Measurements from ENCODE around the gene TRAF3IP1.
"Not testable (repeated sequence)": the region's sequence is repeated elsewhere in the genome, so short reads cannot be mapped to it uniquely, and the experiment has no call there.

The TRAF3IP1 gene, protein sequence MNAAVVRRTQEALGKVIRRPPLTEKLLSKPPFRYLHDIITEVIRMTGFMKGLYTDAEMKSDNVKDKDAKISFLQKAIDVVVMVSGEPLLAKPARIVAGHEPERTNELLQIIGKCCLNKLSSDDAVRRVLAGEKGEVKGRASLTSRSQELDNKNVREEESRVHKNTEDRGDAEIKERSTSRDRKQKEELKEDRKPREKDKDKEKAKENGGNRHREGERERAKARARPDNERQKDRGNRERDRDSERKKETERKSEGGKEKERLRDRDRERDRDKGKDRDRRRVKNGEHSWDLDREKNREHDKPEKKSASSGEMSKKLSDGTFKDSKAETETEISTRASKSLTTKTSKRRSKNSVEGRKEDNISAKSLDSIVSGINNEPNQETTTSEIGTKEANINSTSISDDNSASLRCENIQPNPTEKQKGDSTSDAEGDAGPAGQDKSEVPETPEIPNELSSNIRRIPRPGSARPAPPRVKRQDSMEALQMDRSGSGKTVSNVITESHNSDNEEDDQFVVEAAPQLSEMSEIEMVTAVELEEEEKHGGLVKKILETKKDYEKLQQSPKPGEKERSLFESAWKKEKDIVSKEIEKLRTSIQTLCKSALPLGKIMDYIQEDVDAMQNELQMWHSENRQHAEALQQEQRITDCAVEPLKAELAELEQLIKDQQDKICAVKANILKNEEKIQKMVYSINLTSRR

GRCh38 chr2:238320246-238320647 lies at the start of gene TRAF3IP1:
TSS of gene TRAF3IP1 (plus strand) at chr2:238320518. CDS start at chr2:238320663, 145 bp downstream.
- H3K9me3 ChIP-seq (ENCODE audit: control insufficient read depth, insufficient read depth, low read length) = no peaks in the 10 kb centered on the region
- no peaks in the 10 kb centered on the region for H3K36me3 ChIP-seq (ENCODE audit: insufficient read depth, low read length)
- peak within 1 kb of the TSS; percentile 55; the same call in 1 of the 2 replicates for H3K9ac ChIP-seq (ENCODE audit: low read depth, low read length)
- peaks cover 5% of the 10 kb centered on the region; the same call in 1 of the 2 replicates for H3K4me1 ChIP-seq (ENCODE audit: insufficient read depth, low read length)

DNA sequence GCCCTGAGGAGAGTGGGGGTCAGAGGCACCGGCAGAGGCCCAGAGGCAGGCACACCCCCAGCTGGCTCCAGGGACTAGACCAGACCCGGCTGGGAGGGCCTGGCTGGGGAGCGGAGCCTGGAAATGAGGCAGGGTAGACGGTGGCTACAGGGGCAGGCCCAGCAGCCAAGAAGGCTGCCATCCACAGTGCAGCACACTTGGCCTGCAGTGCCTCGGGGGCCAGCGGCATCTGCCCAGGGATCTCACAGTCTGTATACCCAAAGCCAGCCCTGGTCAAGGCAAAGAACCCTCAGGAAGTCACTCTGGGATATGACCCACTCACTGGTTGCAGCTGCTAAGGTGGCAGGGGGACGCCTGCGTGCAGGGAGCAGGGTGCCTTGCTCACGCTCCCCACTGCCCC lies 49.7 kb upstream of the TRAF3IP1 start:
- H3K9ac ChIP-seq (ENCODE audit: low read depth, low read length) = no peak overlapping the region
- H3K9me3 ChIP-seq (ENCODE audit: control insufficient read depth, insufficient read depth, low read length) = no peaks in the 10 kb centered on the region
- H3K36me3 ChIP-seq (ENCODE audit: insufficient read depth, low read length) = no peaks in the 10 kb centered on the region; the same call in 1 of the 2 replicates
- peaks cover 6% of the 10 kb centered on the region; the same call in 1 of the 2 replicates for H3K4me1 ChIP-seq (ENCODE audit: insufficient read depth, low read length)

- peaks cover under 1% of the 10 kb centered on the region; the same call in 1 of the 2 replicates for H3K36me3 ChIP-seq (ENCODE audit: insufficient read depth, low read length)
- peaks cover 6% of the 10 kb centered on the region; the same call in 1 of the 2 replicates for H3K4me1 ChIP-seq (ENCODE audit: insufficient read depth, low read length)
- no peak overlapping the region for H3K9ac ChIP-seq (ENCODE audit: low read depth, low read length)
- no peaks in the 10 kb centered on the region for H3K9me3 ChIP-seq (ENCODE audit: control insufficient read depth, insufficient read depth, low read length)
Measured at GRCh38 chr2:238271061-238271554, 49.2 kb upstream of the TRAF3IP1 start.

DNA sequence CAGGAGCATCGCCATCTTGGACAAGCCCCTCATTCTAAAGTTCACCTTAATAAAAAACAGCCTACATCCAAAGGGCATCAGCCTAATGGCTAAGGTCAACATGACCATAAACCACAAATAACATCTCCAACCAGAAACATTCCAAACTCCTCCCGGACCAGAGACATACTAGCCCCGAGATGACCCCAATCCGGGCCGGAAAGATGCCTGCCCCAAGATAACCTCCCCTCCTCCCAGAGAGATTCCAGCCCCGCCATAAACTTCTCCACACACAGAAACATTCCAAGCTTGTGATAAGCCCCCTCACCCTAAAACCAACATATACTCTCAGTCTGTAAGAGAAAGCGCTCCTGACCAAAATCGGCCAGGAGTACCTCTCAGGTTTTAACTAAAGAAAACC lies 48.6 kb upstream of the TRAF3IP1 start:
- not testable (repeated sequence) for H3K9ac ChIP-seq (ENCODE audit: low read depth, low read length); H3K4me1 ChIP-seq (ENCODE audit: insufficient read depth, low read length); H3K9me3 ChIP-seq (ENCODE audit: control insufficient read depth, insufficient read depth, low read length); H3K36me3 ChIP-seq (ENCODE audit: insufficient read depth, low read length)

DNA sequence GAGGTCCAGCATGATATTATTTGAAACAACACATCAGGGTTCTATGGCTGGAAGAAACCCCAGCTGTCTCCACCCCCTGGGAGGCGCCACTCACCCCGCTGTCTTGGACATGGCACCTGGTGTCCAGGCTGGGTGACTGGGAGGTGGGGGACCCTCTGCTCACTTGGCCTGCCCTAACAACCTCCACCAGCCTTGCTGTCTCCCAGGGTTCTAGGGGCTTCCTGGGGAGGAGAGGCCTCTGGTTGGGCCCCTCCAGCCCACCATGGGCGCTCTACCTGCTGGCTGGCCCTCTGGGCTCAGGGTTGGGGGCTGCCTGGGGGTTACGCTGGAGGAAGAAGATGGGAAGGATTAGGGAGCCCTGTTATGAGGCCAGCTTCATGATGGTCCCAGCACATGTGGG lies 48.2 kb upstream of the TRAF3IP1 start:
- Histone ChIP-seq H3K9ac (ENCODE audit: low read depth, low read length) (no peak overlapping the region), H3K36me3 (ENCODE audit: insufficient read depth, low read length) (peaks cover 2% of the 10 kb centered on the region; the same call in 1 of the 2 replicates), H3K9me3 (ENCODE audit: control insufficient read depth, insufficient read depth, low read length) (no peaks in the 10 kb centered on the region), H3K4me1 (ENCODE audit: insufficient read depth, low read length) (peaks cover 6% of the 10 kb centered on the region; the same call in 1 of the 2 replicates)

DNA sequence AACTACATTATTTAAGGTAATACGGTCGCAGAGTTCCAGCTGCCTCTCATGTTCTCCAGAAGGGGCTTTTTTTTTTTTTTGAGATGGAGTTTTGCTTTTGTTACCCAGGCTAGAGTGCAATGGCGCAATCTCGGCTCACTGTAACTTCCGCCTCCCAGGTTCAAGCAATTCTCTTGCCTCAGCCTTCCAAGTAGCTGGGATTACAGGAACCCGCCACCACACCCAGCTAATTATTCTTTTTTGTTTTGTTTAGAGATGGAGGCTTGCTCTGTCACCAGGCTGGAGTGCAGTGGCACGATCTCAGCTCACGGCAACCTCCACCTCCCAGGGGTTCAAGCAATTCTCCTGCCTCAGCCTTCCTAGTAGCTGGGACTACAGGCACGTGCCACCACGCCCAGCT lies 46.9 kb upstream of the TRAF3IP1 start:
- not testable (repeated sequence) for H3K36me3 ChIP-seq (ENCODE audit: insufficient read depth, low read length); H3K4me1 ChIP-seq (ENCODE audit: insufficient read depth, low read length); H3K9ac ChIP-seq (ENCODE audit: low read depth, low read length); H3K9me3 ChIP-seq (ENCODE audit: control insufficient read depth, insufficient read depth, low read length)

GRCh38 chr2:238274152-238274865 lies 46.0 kb upstream of the TRAF3IP1 start:
- H3K4me1 ChIP-seq (ENCODE audit: insufficient read depth, low read length) = peaks cover 6% of the 10 kb centered on the region; the same call in 1 of the 2 replicates
- H3K36me3 ChIP-seq (ENCODE audit: insufficient read depth, low read length) = 0 out of 2 replicates have a peak, but pooled peaks cover 2% of the 10 kb centered on the region
- H3K9me3 ChIP-seq (ENCODE audit: control insufficient read depth, insufficient read depth, low read length) = no peaks in the 10 kb centered on the region
- no peak overlapping the region for H3K9ac ChIP-seq (ENCODE audit: low read depth, low read length)

GRCh38 chr2:238277695-238278094 lies 42.6 kb upstream of the TRAF3IP1 start:
- Histone ChIP-seq H3K4me1 (ENCODE audit: insufficient read depth, low read length) (no peaks in the 10 kb centered on the region), H3K36me3 (ENCODE audit: insufficient read depth, low read length) (0 out of 2 replicates have a peak, but pooled peaks cover 2% of the 10 kb centered on the region), H3K9me3 (ENCODE audit: control insufficient read depth, insufficient read depth, low read length) (no peaks in the 10 kb centered on the region), H3K9ac (ENCODE audit: low read depth, low read length) (no peak overlapping the region)

DNA sequence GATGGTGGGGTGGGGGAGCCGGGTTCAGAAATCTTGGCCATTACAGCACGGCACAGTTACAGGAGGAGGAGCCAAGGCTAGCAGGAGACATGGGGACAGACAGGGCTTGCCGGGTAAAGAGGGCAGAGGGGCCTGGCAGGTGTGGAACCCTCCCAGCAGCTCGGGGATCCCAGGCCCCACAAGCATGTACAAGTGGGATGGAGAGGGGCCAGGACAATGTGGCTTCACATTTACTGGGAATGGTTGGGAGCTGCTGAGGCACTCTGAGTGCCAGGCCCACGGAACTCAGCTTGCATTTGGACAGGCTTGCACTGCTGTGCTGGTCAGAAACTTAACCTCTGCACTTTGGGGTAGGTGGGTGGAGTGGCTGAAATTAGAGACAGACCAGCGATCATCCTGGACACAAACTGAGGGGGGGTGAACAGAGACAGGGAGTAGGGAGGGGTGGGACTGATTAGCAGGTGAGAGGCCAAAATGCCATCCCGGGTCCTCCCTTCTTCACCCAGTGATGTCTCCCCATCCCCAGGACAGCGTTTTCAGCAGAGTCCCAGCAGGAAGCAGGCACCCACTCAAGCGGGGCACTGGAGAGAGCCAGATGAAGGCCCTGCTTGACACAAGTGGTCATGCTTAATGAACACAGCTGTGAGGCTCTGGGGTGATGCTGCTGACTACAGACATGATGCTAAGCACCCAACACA lies 41.5 kb upstream of the TRAF3IP1 start:
- H3K9ac ChIP-seq (ENCODE audit: low read depth, low read length) = no peak overlapping the region
- 0 out of 2 replicates have a peak, but pooled peaks cover 2% of the 10 kb centered on the region for H3K36me3 ChIP-seq (ENCODE audit: insufficient read depth, low read length)
- no peaks in the 10 kb centered on the region for H3K4me1 ChIP-seq (ENCODE audit: insufficient read depth, low read length)
- H3K9me3 ChIP-seq (ENCODE audit: control insufficient read depth, insufficient read depth, low read length) = no peaks in the 10 kb centered on the region

- Histone ChIP-seq H3K9me3 (ENCODE audit: control insufficient read depth, insufficient read depth, low read length) (no peaks in the 10 kb centered on the region), H3K4me1 (ENCODE audit: insufficient read depth, low read length) (no peaks in the 10 kb centered on the region), H3K36me3 (ENCODE audit: insufficient read depth, low read length) (0 out of 2 replicates have a peak, but pooled peaks cover 2% of the 10 kb centered on the region), H3K9ac (ENCODE audit: low read depth, low read length) (no peak overlapping the region)
Measured at GRCh38 chr2:238279324-238279682, 41.0 kb upstream of the TRAF3IP1 start.

GRCh38 chr2:238280083-238280825 lies 40.1 kb upstream of the TRAF3IP1 start:
- no peak overlapping the region for H3K9ac ChIP-seq (ENCODE audit: low read depth, low read length)
- peaks cover 1% of the 10 kb centered on the region; the same call in 1 of the 2 replicates for H3K4me1 ChIP-seq (ENCODE audit: insufficient read depth, low read length)
- H3K36me3 ChIP-seq (ENCODE audit: insufficient read depth, low read length) = 0 out of 2 replicates have a peak, but pooled peaks cover 2% of the 10 kb centered on the region
- no peaks in the 10 kb centered on the region for H3K9me3 ChIP-seq (ENCODE audit: control insufficient read depth, insufficient read depth, low read length)

GRCh38 chr2:238281826-238282480 lies 38.4 kb upstream of the TRAF3IP1 start:
- Histone ChIP-seq H3K9ac (ENCODE audit: low read depth, low read length) (no peak overlapping the region), H3K36me3 (ENCODE audit: insufficient read depth, low read length) (no peaks in the 10 kb centered on the region), H3K9me3 (ENCODE audit: control insufficient read depth, insufficient read depth, low read length) (no peaks in the 10 kb centered on the region), H3K4me1 (ENCODE audit: insufficient read depth, low read length) (peaks cover 15% of the 10 kb centered on the region; the same call in 1 of the 2 replicates)

All from ES-I3 (cell line).